HEK293T (cell line): ENCODE results near the gene SUMO3.

Experiments used
- CTCF ChIA-PET: fragments of 350-600 bp; formaldehyde crosslinking; extraction: SDS; loops from one replicate; lab custom pipeline; 2021; ENCODE audit warnings: antibody characterized with exemption, inconsistent platforms; lab: Yijun Ruan, JAX
- POLR2A ChIA-PET: fragments of 350-600 bp; formaldehyde crosslinking; extraction: SDS; loops from one replicate; lab custom pipeline; 2020; ENCODE audit warnings: antibody characterized with exemption, inconsistent platforms; lab: Yijun Ruan, JAX
- DNase-seq: peaks from one replicate; pipeline ENCODE4 v3.0.0; 2012; ENCODE audit warnings: mixed read lengths; ENCODE audit errors: extremely low spot score
- ARNT ChIP-seq: fragments of 450-650 bp; IDR thresholded peaks from 2 replicates; pipeline ENCODE4 v1.6.1; 2017; ENCODE audit warnings: mild to moderate bottlenecking
- BHLHE40 ChIP-seq: fragments of 450-650 bp; IDR thresholded peaks from 2 replicates; pipeline ENCODE4 v1.6.1; 2016; ENCODE audit warnings: mild to moderate bottlenecking, moderate library complexity, borderline replicate concordance
- CTBP1 ChIP-seq: fragments of 450-650 bp; IDR thresholded peaks from 2 replicates; pipeline ENCODE4 v1.6.1; 2016; ENCODE audit warnings: borderline replicate concordance
- ELF4 ChIP-seq: fragments of 450-650 bp; IDR thresholded peaks from 2 replicates; pipeline ENCODE4 v1.6.1; 2017; ENCODE audit warnings: antibody characterized with exemption
- FOXA1 ChIP-seq: fragments of 450-650 bp; IDR thresholded peaks from 2 replicates; pipeline ENCODE4 v1.6.1; 2016; ENCODE audit warnings: mild to moderate bottlenecking
- FOXK2 ChIP-seq: fragments of 450-650 bp; IDR thresholded peaks from 2 replicates; pipeline ENCODE4 v1.6.1; 2016; ENCODE audit warnings: mild to moderate bottlenecking
- FOXM1 ChIP-seq: fragments of 450-650 bp; IDR thresholded peaks from 2 replicates; pipeline ENCODE4 v1.6.1; 2017; ENCODE audit warnings: mild to moderate bottlenecking, borderline replicate concordance
- HDGF ChIP-seq: fragments of 450-650 bp; IDR thresholded peaks from 2 replicates; pipeline ENCODE4 v1.6.1; 2017; ENCODE audit warnings: antibody characterized with exemption, borderline replicate concordance
- L3MBTL2 ChIP-seq: fragments of 450-650 bp; conservative IDR thresholded peaks from 2 replicates; pipeline ENCODE4 v1.6.1; 2016; ENCODE audit warnings: mild to moderate bottlenecking
- LEF1 ChIP-seq: fragments of 450-650 bp; IDR thresholded peaks from 2 replicates; pipeline ENCODE4 v1.6.1; 2017; ENCODE audit warnings: mild to moderate bottlenecking, borderline replicate concordance
- NFRKB ChIP-seq: fragments of 450-650 bp; IDR thresholded peaks from 2 replicates; pipeline ENCODE4 v1.6.1; 2016; ENCODE audit warnings: mild to moderate bottlenecking, moderate library complexity
- SP1 ChIP-seq: fragments of 450-650 bp; IDR thresholded peaks from 2 replicates; pipeline ENCODE4 v1.6.1; 2017
- SUZ12 ChIP-seq: fragments of 450-650 bp; IDR thresholded peaks from 2 replicates; pipeline ENCODE4 v1.6.1; 2016; ENCODE audit warnings: mild to moderate bottlenecking
- TARDBP ChIP-seq: fragments of 450-650 bp; IDR thresholded peaks from 2 replicates; pipeline ENCODE4 v1.6.1; 2016
- ZNF384 ChIP-seq: fragments of 450-650 bp; IDR thresholded peaks from 2 replicates; pipeline ENCODE4 v1.6.1; 2016
- TF ChIP-seq, protein P1 (sequence below): fragments of 450-650 bp; IDR thresholded peaks from 2 replicates; pipeline ENCODE4 v1.6.1; 2016

SUMO3 gene

DNA sequence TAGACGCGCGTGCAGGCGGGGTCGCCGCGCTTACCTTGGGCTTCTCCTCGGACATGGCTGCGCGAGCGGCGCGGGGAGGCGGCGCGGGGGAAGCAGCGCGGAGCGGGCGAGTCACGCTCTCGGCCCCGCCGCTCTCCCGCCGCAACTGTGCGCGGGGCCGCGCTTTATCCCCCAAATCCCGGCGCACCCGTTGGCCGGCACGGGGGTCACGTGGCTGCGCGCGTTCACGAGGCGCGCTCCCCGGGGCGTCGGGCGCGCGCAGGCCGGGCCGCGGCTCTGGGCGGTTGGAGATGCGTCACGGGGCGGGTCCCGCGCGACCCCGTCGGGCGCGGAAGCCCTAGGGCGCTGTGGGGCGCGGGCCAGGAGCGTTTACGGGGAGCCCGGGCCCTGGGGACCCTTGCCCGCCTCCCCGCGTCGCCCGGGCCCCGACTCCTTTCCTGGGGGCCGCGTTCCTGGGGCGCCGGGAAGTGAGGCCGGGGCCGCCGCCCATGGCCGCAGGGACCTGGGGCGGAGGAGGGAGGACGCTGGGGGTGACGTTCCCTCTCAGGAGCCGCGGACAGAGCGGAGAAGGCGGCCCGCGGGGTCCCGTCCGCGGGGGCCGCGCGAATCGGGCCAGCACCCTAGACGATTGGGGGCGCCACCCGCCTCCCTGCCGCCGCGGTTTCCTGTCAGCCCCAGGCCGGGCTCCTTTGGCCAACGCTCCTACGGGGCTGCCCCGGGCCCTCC lies at the start of gene SUMO3:
Gene SUMO3 (minus strand): TSS at position 149 of the 726 bp plus-strand sequence. CDS start 94 bp downstream, at position 55.
- ChIA-PET POLR2A (interaction anchor here (0.9 to 1.0 kb wide), 5 partner anchors 9 to 37 kb away, joined by 3 to 11 read pairs (median 3); partner anchors contain the start of gene UBE2G2), CTCF (no interaction called here)
- peak; percentile 92 for DNase-seq
- TF ChIP-seq, protein P1, sequence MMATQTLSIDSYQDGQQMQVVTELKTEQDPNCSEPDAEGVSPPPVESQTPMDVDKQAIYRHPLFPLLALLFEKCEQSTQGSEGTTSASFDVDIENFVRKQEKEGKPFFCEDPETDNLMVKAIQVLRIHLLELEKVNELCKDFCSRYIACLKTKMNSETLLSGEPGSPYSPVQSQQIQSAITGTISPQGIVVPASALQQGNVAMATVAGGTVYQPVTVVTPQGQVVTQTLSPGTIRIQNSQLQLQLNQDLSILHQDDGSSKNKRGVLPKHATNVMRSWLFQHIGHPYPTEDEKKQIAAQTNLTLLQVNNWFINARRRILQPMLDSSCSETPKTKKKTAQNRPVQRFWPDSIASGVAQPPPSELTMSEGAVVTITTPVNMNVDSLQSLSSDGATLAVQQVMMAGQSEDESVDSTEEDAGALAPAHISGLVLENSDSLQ = no peak
- TF ChIP-seq SP1 = no peak
- peak; percentile 37; the same call in 1 of the 2 replicates for TF ChIP-seq ARNT

DNA sequence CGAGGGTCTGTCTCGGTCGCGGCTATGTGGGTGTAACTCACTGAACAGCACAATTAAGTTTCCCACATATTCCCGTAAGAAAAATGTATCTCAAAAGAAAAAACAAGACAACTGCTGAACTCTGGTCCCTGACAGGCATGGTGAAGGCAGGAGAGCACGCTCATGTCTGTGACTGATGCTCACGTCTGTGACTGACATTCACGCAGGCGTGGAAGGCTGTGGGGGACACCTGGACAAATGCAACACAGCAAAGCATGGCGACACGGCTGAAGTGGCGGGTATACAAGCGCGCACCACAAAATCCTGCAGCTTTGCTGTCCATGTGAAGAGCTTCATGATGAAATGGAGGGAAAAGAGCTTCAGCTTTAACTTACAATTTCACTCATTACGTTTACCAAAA lies 49.6 kb upstream of the SUMO3 start:
- DNase-seq = no peak
- ChIA-PET POLR2A (interaction anchor here (0.6 to 1.0 kb wide), 2 partner anchors 66 to 68 kb away, joined by 3 to 5 read pairs; partner anchors contain the start of gene UBE2G2), CTCF (no interaction called here)
- TF ChIP-seq CTBP1 = no peak
- TF ChIP-seq TARDBP = no peak
- TF ChIP-seq ELF4 = no peak
- no peak for TF ChIP-seq NFRKB
- TF ChIP-seq FOXM1 = no peak
- TF ChIP-seq FOXK2 = no peak
- no peak for TF ChIP-seq L3MBTL2
- TF ChIP-seq SP1 = no peak
- no peak for TF ChIP-seq LEF1
- TF ChIP-seq, protein P1 = no peak
- TF ChIP-seq ZNF384 = no peak
- TF ChIP-seq HDGF = no peak
- no peak for TF ChIP-seq FOXA1
- no peak for TF ChIP-seq BHLHE40
- no peak for TF ChIP-seq ARNT

DNA sequence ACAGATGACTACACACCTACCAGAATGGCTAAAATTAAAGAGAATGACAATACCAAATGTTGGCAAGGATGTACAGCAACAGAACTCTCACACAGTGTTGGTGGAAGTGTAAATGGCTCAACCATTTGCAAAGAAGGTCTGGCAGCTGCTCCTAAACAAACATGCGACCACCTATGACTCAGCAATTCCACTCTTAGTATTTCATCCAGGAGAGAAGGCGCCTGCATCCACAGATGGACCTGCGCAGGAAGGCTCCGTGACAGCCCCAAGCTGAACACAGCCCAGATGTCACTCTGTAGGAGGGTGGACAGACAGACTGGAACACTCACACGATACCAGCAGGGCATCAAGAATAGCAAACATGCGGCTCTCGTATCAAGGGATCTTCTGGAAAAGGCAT lies 48.9 kb upstream of the SUMO3 start:
- TF ChIP-seq CTBP1 (no peak), TARDBP (no peak), ARNT (no peak), HDGF (no peak), BHLHE40 (no peak), ZNF384 (no peak), SUZ12 (no peak), L3MBTL2 (no peak), FOXM1 (no peak), LEF1 (no peak), SP1 (no peak), NFRKB (no peak), FOXK2 (no peak), FOXA1 (no peak)
- TF ChIP-seq, protein P1 = no peak
- ChIA-PET POLR2A (interaction anchor here (1.0 kb wide), 1 partner anchor 65 kb away, joined by 5 read pairs; the partner anchor contains the start of gene UBE2G2), CTCF (no interaction called here)
- DNase-seq = no peak

DNA sequence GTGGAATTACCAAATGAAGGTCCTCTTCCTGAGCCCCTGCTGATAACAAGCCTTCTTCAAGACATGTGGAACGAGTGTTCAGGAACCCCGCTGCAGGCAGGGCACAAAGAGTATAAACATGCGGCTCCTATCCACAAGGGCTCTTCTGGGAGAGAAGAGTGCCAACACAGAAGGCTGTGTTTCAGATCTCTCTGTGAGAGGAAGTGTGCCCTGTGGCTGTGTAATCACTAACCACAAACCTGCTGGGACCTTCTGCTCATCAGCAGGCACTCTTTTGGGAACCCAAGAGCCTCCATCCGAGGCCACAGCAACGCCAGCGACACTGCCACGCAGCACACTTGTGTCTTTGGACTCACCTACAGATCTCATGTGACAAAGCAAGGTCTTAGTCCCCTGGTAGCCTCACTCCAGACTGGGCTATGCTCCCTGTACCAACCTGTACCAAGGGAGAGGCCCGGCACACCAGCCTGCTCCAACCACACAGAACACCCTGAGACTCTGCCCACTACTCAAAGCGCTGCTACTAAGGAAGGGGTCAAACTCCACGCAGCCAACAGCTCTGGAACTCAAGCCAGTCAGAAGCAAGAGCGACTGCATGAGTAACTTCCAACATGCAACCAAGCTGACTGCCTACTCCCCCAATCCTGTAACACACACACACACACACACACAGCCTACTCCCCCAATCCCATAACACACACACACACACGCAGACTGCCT lies 47.9 kb upstream of the SUMO3 start:
- TF ChIP-seq SP1 (no peak), TARDBP (no peak), FOXM1 (no peak), FOXK2 (no peak), FOXA1 (no peak), SUZ12 (no peak), L3MBTL2 (no peak), HDGF (no peak), ARNT (no peak), CTBP1 (no peak), BHLHE40 (no peak), ELF4 (no peak), ZNF384 (no peak), NFRKB (no peak), LEF1 (no peak)
- TF ChIP-seq, protein P1 = no peak
- POLR2A ChIA-PET = no interaction called here
- no peak for DNase-seq
- CTCF ChIA-PET = no interaction called here

DNA sequence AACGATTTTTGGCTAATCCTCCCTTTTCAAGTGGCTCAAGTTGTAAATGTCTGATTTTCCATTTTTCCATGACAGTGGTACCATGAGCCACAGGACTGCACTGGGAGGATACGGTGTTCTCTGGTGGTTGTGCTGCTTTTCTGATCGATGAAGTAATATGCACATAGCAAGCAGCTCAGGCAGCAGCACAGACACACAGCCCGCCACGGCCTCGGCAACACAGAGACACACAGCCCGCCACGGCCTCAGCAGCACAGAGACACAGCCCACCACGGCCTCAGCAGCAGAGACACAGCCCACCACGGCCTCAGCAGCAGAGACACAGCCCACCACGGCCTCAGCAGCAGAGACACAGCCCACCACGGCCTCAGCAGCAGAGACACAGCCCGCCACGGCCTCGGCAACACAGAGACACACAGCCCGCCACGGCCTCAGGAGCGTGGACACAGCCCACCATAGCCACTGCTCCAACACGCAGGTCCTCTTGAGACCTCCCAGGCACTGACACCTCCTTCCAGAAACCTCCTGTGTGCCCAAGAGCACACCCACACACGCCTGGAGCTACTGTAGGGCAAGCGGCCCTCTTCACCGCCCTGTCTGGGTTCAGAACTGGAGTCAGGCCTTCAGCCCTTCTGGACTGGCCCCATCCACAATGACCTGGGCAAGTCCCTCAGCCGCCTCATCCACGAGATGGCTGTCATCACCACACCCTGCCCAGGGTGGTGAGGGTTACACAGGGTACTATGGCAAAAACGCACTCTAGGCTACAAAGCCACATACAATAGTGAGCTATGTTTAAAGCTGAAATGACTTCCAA lies 45.2 kb upstream of the SUMO3 start:
- DNase-seq = no peak
- TF ChIP-seq ZNF384 (no peak), L3MBTL2 (no peak), ELF4 (no peak), BHLHE40 (no peak), SP1 (no peak), ARNT (no peak), NFRKB (no peak), TARDBP (no peak)
- CTCF ChIA-PET = no interaction called here
- POLR2A ChIA-PET = no interaction called here
